Stomach (tissue), 9 donors: ENCODE results near the gene VARS2. TPM values are rescaled to one million over a fixed set of nuclear protein-coding genes. Genes with fewer than 3 reads are reported as not detected.

Experiments used
- DNase-seq, 2 donors: peaks; one replicate each; pipeline versions ENCODE4 v3.0.0 to v3.0.0-alpha.2; 2013 to 2019
- H3K27ac ChIP-seq, 5 donors: fragments of 200-600 bp in 4 of 5; sonication (generic) in 4 of 5; one replicate each; pipeline ENCODE4 v1.5.1; 2013 to 2019; ENCODE audit warnings: mild to moderate bottlenecking in 1 of 5, moderate library complexity in 1 of 5
- H3K27me3 ChIP-seq, 3 donors: fragments of 200-600 bp; sonication (generic); one replicate each; pipeline ENCODE4 v1.5.1; 2017 to 2019; ENCODE audit warnings: mixed run types in 1 of 3
- H3K36me3 ChIP-seq, 4 donors: fragments of 200-600 bp; sonication (generic); 1 replicate in 3 of 4; 2 replicates in 1 of 4; pipeline ENCODE4 v1.5.1; 2016 to 2019
- H3K4me1 ChIP-seq, 4 donors: fragments of 200-600 bp; sonication (generic); one replicate each; pipeline ENCODE4 v1.5.1; 2016 to 2019
- H3K4me3 ChIP-seq, 4 donors: fragments of 200-600 bp; sonication (generic) in 3 of 4; one replicate each; pipeline ENCODE4 v1.5.1; 2016 to 2019; ENCODE audit warnings: mild to moderate bottlenecking in 1 of 4
- H3K9me3 ChIP-seq, 4 donors: fragments of 200-600 bp; sonication (generic); one replicate each; pipeline ENCODE4 v1.5.1; 2016 to 2019
- CTCF ChIP-seq, 7 experiments: fragments of 450-650 bp in 4 of 7; fragments of 200-600 bp in 3 of 7; sonication (generic) in 3 of 7; IDR thresholded peaks; one replicate each; pipeline ENCODE4 v1.5.1; 2016 to 2019; ENCODE audit warnings: antibody characterized with exemption in 7 of 7, control low read depth in 2 of 7, mild to moderate bottlenecking in 1 of 7
- EP300 ChIP-seq: sonication (generic); formaldehyde crosslinking; IDR thresholded peaks from one replicate; pipeline ENCODE4 v1.6.1; 2017; ENCODE audit warnings: antibody characterized with exemption
- POLR2A ChIP-seq, 4 donors: fragments of 450-650 bp; IDR thresholded peaks; one replicate each; pipeline ENCODE4 v1.6.1; 2016; ENCODE audit warnings: antibody characterized with exemption in 4 of 4, control low read depth in 2 of 4, mild to moderate bottlenecking in 1 of 4, moderate library complexity in 1 of 4
- POLR2AphosphoS5 ChIP-seq, 3 donors: sonication (generic); formaldehyde crosslinking; IDR thresholded peaks; one replicate each; pipeline ENCODE4 v1.6.1; 2016; ENCODE audit warnings: antibody characterized with exemption in 3 of 3
- WGBS, 5 donors: extraction: QIAGEN DNeasy Blood & Tissue Kit in 3 of 5; methylation state at CpG; one replicate each; pipeline versions ENCODE4 v1.1.5 to v1.1.7; 2013 to 2018; 5-methylcytosine and 5-hydroxymethylcytosine counted together
- intact Hi-C: fragments of 100-400 bp; cut with DNase I; formaldehyde crosslinking; loops from one replicate; pipeline ENCODE4 v1.15.1; 2023; ENCODE audit warnings: low total_unique reads
- polyA plus RNA-seq, 3 donors: library from polyadenylated mRNA; stranded (reverse); fragments of 200-250 nt; gene quantifications; one replicate each; pipeline ENCODE4 v1.2.3, GENCODE V29; 2013
- total RNA-seq, 5 donors: library from RNA; depleted of rRNA; stranded (reverse); fragments of >200 nt; gene quantifications; one replicate each; pipeline versions ENCODE4 v1.1.0 to v1.2.3, GENCODE V29; 2014 to 2016
- donor health status: healthy with polysubstance abuse.
- donor health status: Bipolar disorder and iron deficiency.
- donor health status: healthy.

The VARS2 gene
- total and polyA plus RNA-seq, 8 donors: 1.2 to 61.6 (median 21.6) TPM

DNA sequence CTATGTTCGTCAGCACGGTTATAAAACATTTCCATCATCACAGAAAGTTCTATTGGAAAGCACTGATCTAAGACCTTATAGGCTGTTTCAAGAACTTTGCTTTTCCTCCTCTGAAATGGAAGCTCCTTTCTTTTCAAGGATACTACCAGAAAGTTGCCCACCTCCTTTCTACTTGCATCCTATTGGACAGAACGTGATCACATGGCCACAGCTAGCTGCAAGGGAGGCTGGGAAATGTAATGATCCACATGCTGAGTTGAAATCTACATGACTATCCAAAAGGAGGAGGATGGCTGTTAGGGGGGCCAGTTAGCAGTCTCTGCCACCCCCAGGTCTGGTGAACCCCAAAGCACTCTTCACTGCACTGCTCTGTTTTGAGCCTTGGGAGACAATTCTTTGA lies 14.6 kb downstream of the VARS2 start:
- 86 to 98% (median 95%) methylated on average over 3 of the region's 3 CpGs for WGBS, 5 donors
- no peak overlapping the region for H3K4me3 ChIP-seq
- TF ChIP-seq POLR2AphosphoS5 (IDR thresholded peaks at IDR 0.05) (no peak), POLR2A (IDR thresholded peaks at IDR 0.05) (no peak), CTCF (IDR thresholded peaks at IDR 0.05) (no peak), EP300 (no peak)
- H3K36me3 ChIP-seq: peaks cover 20 to 47% (median 34%) of the 10 kb centered on the region in 4 donors
- H3K4me1 ChIP-seq: peaks cover 3 to 29% (median 6%) of the 10 kb centered on the region in 4 donors
- peaks cover 3 to 10% (median 10%) of the 10 kb centered on the region in 4 donors for H3K9me3 ChIP-seq
- no peak for DNase-seq
- H3K27me3 ChIP-seq: no peaks in the 10 kb centered on the region
- no peak overlapping the region for H3K27ac ChIP-seq
- intact Hi-C loops: no loop called here

- TF ChIP-seq CTCF (IDR thresholded peaks at IDR 0.05) (no peak), POLR2AphosphoS5 (IDR thresholded peaks at IDR 0.05) (no peak), EP300 (no peak), POLR2A (IDR thresholded peaks at IDR 0.05) (no peak)
- Histone ChIP-seq H3K27ac (no peak overlapping the region), H3K4me1 (peaks cover 3 to 29% (median 6%) of the 10 kb centered on the region in 4 donors), H3K4me3 (no peak overlapping the region), H3K27me3 (no peaks in the 10 kb centered on the region), H3K9me3 (peaks cover 3 to 10% (median 10%) of the 10 kb centered on the region in 4 donors), H3K36me3 (peaks cover 9 to 29% (median 16%) of the 10 kb centered on the region in 4 donors)
- WGBS, 5 donors: 87 to 97% (median 91%) methylated on average over 4 of the region's 4 CpGs
- intact Hi-C loops: no loop called here
- DNase-seq: no peak
Observed at GRCh38 chr6:30930506-30930905, 16.5 kb downstream of the VARS2 start.

- intact Hi-C loops: no loop called here
Observed at GRCh38 chr6:30931272-30931671, 17.2 kb downstream of the VARS2 start.

GRCh38 chr6:30931969-30932645 lies 18.1 kb downstream of the VARS2 start, which contains the start of gene SFTA2:
SFTA2 (minus strand) TSS chr6:30932170; CDS start chr6:30932096, 74 bp downstream.
- Histone ChIP-seq H3K4me1 (peaks cover 3 to 17% (median 6%) of the 10 kb centered on the region in 4 donors), H3K27ac (peak within 1 kb of the TSS; percentile 2 to 76 (median 60)), H3K4me3 (no peak within 1 kb of the TSS), H3K27me3 (no peaks in the 10 kb centered on the region), H3K36me3 (peaks cover 0 to 13% (median under 1%) of the 10 kb centered on the region in 4 donors), H3K9me3 (peaks cover 3 to 10% (median 10%) of the 10 kb centered on the region in 4 donors)
- DNase-seq: peak in 1 of 2 donors; percentile 40
- WGBS, 5 donors: 47 to 64% (median 54%) methylated on average over 7 of the region's 7 CpGs
- intact Hi-C loops: no loop called here
- no peak for TF ChIP-seq CTCF (IDR thresholded peaks at IDR 0.05)
- no peak for TF ChIP-seq POLR2A (IDR thresholded peaks at IDR 0.05)
- TF ChIP-seq EP300: no peak

More at GRCh38 chr6:30931272-30931671, 17.2 kb downstream of the VARS2 start:
- H3K36me3 ChIP-seq: peaks cover 3 to 21% (median 8%) of the 10 kb centered on the region in 4 donors
- peaks cover 3 to 10% (median 10%) of the 10 kb centered on the region in 4 donors for H3K9me3 ChIP-seq
- H3K27ac ChIP-seq: peak overlapping the region in 3 of 5 donors; percentile 60 to 76 (median 65)
- no peak overlapping the region for H3K4me3 ChIP-seq
- 63 to 75% (median 67%) methylated on average over 7 to 8 of the region's 8 CpGs for WGBS, 5 donors
- peaks cover 3 to 24% (median 6%) of the 10 kb centered on the region in 4 donors for H3K4me1 ChIP-seq
- no peak for TF ChIP-seq POLR2A (IDR thresholded peaks at IDR 0.05)
- TF ChIP-seq EP300: no peak
- no peak for TF ChIP-seq CTCF (IDR thresholded peaks at IDR 0.05)
- TF ChIP-seq POLR2AphosphoS5 (IDR thresholded peaks at IDR 0.05): no peak
- no peak for DNase-seq
- no peaks in the 10 kb centered on the region for H3K27me3 ChIP-seq
